Measurements from ENCODE around the gene FCAR.
"Not testable (repeated sequence)": the region's sequence is repeated elsewhere in the genome, so short reads cannot be mapped to it uniquely, and the experiment has no call there.

The FCAR gene

DNA sequence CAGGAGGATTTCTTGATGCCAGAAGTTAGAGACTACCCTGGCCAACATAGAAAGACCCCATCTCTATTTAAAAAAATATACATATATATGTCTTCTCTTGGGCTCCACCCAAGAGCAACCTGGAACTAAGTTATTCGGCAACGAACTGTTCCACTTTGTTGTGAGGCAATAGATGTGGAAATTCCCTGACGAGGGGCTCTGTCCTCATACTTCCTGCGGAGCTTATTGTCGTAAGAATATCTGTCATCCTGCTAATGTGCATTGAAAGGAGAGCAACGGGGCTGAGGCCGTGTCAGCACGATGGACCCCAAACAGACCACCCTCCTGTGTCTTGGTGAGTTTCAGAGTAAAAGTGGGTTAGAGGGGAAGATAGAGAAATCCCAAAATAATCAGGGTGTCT is at the start of gene FCAR:
TSS of gene FCAR (plus strand) at position 246 of the 400 bp plus-strand sequence. CDS start at position 301, 55 bp downstream.
- no peak for DNase-seq (ENCODE audit: extremely low spot score)
- ChIA-PET POLR2A (no interaction called here), CTCF (interaction anchor here (1.0 kb wide), 1 partner anchor 62 kb away, joined by 3 read pairs; no protein-coding TSS in a partner anchor)
- TF ChIP-seq, protein P1, sequence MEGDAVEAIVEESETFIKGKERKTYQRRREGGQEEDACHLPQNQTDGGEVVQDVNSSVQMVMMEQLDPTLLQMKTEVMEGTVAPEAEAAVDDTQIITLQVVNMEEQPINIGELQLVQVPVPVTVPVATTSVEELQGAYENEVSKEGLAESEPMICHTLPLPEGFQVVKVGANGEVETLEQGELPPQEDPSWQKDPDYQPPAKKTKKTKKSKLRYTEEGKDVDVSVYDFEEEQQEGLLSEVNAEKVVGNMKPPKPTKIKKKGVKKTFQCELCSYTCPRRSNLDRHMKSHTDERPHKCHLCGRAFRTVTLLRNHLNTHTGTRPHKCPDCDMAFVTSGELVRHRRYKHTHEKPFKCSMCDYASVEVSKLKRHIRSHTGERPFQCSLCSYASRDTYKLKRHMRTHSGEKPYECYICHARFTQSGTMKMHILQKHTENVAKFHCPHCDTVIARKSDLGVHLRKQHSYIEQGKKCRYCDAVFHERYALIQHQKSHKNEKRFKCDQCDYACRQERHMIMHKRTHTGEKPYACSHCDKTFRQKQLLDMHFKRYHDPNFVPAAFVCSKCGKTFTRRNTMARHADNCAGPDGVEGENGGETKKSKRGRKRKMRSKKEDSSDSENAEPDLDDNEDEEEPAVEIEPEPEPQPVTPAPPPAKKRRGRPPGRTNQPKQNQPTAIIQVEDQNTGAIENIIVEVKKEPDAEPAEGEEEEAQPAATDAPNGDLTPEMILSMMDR (IDR thresholded peaks at IDR 0.05; ENCODE audit: control extremely low read depth, extremely low read depth, low read depth, missing control alignments), result no peak

DNA sequence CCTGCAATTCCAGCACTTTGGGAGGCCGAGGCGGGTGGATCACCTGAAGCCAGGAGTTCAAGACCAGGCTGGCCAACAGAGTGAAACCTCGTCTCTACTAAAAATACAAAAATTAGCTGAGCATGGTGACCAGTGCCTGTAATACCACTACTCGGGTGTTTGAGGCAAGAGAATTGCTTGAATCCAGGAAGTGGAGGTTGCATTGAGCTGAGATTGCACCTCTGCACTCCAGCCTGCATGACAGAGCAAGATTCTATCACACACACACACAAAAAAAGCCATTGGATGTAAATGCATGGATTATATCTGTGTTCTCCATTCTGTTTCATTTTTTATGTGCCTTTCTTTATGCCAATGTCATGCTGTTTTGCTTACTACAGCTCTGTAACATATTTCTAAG is 49.6 kb upstream of the FCAR start:
- POLR2A ChIA-PET, result not testable (repeated sequence)

DNA sequence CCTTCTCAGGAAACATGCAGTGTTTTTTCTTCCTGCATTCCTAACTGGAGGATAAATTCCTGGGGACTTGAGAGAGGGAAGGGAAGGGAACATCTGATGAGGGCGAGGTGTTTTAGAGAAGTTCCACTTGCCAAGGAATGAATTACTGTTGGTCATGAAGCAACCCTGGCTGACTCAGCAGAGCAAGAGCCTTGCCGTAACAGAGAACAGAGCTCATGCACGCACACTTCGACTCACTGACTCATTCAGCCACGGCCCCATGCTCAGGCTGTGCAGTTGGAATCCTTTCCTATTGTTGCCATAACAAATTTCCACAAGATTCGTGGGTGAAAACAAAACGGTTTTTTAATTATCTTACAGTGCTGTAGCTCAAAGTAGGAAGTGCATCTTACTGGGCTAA is 48.7 kb upstream of the FCAR start:
- CTCF ChIA-PET; POLR2A ChIA-PET; DNase-seq (ENCODE audit: extremely low spot score): not testable (repeated sequence)

More for the DNA sequence above, 49.6 kb upstream of the FCAR start:
- CTCF ChIA-PET; DNase-seq (ENCODE audit: extremely low spot score): not testable (repeated sequence)

DNA sequence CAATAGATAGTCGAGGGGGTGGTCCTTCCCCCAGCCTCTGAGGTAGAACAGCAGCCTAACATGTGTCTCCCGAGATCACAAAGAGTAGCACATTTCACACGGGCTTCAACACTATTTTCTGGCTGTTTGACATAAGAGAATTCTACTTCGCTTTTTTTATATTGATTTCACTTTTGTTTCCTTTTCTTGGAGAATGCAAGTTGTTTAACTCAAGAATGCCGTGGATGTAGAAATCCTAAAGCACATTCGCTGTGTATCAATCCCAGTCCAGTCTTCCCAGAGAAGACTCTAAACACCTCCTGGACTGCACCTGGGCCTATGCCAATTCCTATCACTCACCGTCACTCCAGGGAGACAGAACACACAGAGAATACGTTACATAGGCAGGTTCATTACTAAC is 46.0 kb upstream of the FCAR start:
- DNase-seq (ENCODE audit: extremely low spot score); CTCF ChIA-PET; POLR2A ChIA-PET: not testable (repeated sequence)

DNA sequence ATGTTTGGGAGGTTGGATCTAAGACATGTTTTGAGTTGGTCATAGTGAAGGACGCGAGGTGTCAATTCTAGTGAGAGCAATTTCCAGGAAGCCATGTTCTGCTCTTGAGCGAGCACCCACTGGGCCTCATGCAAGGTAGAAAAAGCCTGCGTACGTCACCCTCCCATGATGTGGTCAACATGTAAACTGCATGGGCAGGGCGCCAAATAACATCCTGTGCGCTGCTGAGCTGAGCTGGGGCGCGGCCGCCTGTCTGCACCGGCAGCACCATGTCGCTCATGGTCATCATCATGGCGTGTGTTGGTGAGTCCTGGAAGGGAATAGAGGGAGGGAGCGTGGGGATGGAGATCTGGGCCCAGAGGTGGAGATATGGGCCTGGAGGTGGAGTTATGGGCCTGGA is 41.5 kb upstream of the FCAR start, which contains the start of gene KIR2DS4:
TSS of gene KIR2DS4 (plus strand) at position 181 of the 400 bp plus-strand sequence.
- CTCF ChIA-PET, result not testable (repeated sequence)

DNA sequence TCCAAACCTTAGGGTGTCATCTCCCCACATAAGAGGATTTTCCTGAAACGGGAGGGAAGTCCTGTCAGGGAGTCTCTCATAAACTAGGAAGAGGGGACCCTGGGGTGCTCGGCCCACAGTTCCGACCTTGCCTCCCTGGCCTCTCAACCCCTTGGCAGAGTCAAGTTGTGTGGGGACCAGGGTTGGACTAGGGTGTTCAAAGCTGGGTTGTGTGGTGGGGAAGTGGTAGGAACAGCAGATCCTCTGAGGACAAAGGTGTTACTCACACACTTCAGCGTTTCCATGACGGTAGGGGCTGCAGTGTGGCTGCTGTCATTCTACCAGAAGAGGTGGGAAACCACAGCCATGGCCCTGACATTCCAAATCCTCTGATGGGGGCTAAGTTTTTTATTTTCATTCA is 38.9 kb upstream of the FCAR start:
- POLR2A ChIA-PET; CTCF ChIA-PET; DNase-seq (ENCODE audit: extremely low spot score): not testable (repeated sequence)

More for the DNA sequence above, 41.5 kb upstream of the FCAR start, which contains the start of gene KIR2DS4:
- POLR2A ChIA-PET; DNase-seq (ENCODE audit: extremely low spot score): not testable (repeated sequence)

DNA sequence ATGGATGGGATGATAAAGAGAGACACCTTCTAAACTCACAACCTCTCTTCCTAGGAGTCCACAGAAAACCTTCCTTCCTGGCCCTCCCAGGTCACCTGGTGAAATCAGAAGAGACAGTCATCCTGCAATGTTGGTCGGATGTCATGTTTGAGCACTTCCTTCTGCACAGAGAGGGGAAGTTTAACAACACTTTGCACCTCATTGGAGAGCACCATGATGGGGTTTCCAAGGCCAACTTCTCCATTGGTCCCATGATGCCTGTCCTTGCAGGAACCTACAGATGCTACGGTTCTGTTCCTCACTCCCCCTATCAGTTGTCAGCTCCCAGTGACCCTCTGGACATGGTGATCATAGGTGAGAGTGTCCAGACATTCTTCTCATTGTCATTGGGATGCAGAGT is 36.5 kb upstream of the FCAR start:
- POLR2A ChIA-PET; DNase-seq (ENCODE audit: extremely low spot score); CTCF ChIA-PET: not testable (repeated sequence)

DNA sequence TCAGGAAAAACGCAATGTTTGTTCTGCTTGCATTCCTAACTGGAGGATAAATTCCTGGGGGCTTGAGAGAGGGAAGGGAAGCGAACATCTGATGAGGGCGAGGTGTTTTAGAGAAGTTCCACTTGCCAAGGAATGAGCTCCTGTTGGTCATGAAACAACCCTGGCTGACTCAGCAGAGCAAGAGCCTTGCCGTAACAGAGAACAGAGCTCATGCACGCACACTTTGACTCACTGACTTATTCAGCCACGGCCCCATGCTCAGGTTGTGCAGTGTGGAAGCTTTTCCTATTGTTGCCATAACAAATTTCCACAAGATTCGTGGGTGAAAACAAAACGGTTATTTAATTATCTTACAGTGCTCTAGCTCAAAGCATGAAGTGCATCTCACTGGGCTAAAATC is 30.9 kb upstream of the FCAR start:
- CTCF ChIA-PET, result interaction anchor here (1.2 kb wide), 1 partner anchor 38 kb away, joined by 3 read pairs; no protein-coding TSS in a partner anchor
- DNase-seq (ENCODE audit: extremely low spot score); POLR2A ChIA-PET: not testable (repeated sequence)

DNA sequence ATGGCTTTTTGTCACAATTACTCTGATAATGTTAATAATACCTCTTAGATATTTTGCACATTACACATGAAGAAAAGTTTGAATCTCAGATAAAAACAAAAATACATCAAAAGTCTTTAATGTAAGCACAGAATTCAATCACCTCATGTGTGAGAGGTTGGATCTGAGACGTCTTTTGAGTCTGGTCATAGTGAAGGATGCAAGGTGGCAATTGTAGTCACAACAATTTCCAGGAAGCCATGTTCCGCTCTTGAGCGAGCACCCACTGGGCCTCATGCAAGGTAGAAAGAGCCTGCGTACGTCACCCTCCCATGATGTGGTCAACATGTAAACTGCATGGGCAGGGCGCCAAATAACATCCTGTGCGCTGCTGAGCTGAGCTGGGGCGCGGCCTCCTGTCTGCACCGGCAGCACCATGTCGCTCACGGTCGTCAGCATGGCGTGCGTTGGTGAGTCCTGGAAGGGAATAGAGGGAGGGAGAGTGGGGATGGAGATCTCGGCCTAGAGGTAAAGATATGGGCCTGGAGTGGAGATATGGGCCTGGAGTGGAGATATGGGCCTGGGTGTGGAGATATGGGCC is 23.9 kb upstream of the FCAR start, which contains the start of gene KIR3DL2:
TSS of gene KIR3DL2 (plus strand) at position 383 of the 580 bp plus-strand sequence. CDS start at position 416, 33 bp downstream.
- POLR2A ChIA-PET; DNase-seq (ENCODE audit: extremely low spot score); CTCF ChIA-PET: not testable (repeated sequence)

DNA sequence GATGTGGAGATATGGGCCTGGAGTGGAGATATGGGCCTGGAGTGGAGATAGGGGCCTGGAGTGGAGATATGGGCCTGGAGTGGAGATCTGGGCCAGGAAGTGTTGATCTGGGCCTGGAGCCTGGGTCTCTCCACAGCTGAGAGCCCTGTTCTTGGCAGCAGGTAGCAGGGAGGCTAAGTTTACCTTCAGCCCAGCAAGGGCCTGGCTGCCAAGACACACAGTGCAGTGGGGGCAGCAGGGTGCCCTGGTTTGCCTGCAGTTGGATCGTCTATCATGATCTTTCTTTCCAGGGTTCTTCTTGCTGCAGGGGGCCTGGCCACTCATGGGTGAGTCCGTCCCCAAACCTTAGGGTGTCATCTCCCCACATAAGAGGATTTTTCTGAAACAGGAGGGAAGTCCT is 23.1 kb upstream of the FCAR start:
- CTCF ChIA-PET, result no interaction called here
- POLR2A ChIA-PET, result no interaction called here
- TF ChIP-seq, protein P1 (IDR thresholded peaks at IDR 0.05; ENCODE audit: control extremely low read depth, extremely low read depth, low read depth, missing control alignments), result no peak
- no peak for DNase-seq (ENCODE audit: extremely low spot score)

DNA sequence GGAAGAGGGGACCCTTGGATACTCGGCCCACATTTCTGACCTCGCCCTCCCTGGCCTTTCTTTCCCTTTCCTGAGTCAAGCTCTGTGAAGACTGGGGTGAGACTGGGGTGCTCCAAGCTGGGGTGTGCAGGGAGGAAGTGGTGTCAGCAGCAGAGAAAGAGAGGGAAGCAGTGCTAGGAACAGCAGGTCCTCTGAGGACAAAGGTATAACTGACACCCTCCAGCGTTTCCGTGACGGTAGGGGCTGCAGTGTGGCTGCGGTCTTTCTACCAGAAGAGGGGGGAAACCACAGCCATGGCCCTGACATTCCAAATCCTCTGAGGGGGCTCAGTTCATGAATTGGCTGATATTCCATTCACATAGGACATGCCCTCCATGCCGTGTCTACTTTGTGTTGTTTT is 22.7 kb upstream of the FCAR start:
- DNase-seq (ENCODE audit: extremely low spot score), result no peak
- TF ChIP-seq, protein P1 (IDR thresholded peaks at IDR 0.05; ENCODE audit: control extremely low read depth, extremely low read depth, low read depth, missing control alignments), result no peak
- POLR2A ChIA-PET, result no interaction called here
- CTCF ChIA-PET, result no interaction called here

DNA sequence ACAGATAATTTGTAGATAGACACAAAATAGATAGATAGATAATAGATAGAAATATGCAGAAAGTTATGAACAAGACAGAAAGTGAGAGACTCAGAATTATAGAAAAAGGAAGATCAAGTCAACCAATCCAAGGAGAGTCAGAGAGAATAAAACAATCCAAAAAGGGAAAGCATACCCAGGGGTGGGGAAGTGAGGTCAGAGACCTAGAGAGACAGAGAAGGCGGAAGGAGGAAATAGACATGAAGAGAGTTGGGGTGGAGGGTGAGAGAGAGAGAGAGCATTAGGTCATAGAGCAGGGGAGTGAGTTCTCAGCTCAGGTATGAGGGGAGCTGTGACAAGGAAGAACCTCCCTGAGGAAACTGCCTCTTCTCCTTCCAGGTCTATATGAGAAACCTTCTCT is 18.8 kb upstream of the FCAR start:
- DNase-seq (ENCODE audit: extremely low spot score); POLR2A ChIA-PET; CTCF ChIA-PET: not testable (repeated sequence)

DNA sequence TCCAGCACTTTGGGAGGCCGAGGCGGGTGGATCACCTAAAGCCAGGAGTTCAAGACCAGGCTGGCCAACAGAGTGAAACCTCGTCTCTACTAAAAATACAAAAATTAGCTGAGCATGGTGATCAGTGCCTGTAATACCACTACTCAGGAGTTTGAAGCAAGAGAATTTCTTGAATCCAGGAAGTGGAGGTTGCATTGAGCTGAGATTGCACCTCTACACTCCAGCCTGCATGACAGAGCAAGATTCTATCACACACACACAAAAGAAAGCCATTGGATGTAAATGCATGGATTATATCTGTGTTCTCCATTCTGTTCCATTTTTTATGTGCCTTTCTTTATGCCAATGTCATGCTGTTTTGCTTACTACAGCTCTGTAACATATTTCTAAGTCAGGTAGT is 15.6 kb upstream of the FCAR start:
- CTCF ChIA-PET; DNase-seq (ENCODE audit: extremely low spot score); POLR2A ChIA-PET: not testable (repeated sequence)

DNA sequence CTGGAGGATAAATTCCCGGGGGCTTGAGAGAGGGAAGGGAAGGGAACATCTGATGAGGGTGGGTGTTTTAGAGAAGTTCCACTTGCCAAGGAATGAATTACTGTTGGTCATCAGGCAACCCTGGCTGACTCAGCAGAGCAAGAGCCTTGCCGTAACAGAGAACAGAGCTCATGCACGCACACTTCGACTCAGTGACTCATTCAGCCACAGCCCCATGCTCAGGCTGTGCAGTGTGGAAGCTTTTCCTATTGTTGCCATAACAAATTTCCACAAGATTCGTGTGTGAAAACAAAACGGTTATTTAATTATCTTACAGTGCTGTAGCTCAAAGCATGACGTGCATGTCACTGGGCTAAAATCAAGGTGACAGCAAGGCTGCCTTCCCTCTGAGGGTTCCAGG is 14.6 kb upstream of the FCAR start:
- POLR2A ChIA-PET; DNase-seq (ENCODE audit: extremely low spot score); CTCF ChIA-PET: not testable (repeated sequence)

DNA sequence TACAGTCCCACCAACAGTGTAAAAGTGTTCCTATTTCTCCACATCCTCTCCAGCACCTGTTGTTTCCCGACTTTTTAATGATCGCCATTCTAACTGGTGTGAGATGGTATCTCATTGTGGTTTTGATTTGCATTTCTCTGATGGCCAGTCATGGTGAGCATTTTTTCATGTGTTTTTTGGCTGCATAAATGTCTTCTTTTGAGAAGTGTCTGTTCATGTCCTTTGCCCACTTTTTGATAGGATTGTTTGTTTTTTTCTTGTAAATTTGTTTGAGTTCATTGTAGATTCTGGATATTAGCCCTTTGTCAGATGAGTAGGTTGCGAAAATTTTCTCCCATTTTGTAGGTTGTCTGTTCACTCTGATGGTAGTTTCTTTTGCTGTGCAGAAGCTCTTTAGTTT is 10.6 kb upstream of the FCAR start:
- CTCF ChIA-PET; DNase-seq (ENCODE audit: extremely low spot score); POLR2A ChIA-PET: not testable (repeated sequence)
